Nucleus accumbens (tissue), 56 donors: Measurements from ENCODE around the gene ZNRF2.
"Not testable (repeated sequence)": the region's sequence is repeated elsewhere in the genome, so short reads cannot be mapped to it uniquely, and the experiment has no call there.

ENCODE experiments used
- DNase-seq, 56 donors: peaks; one replicate each; lab custom pipeline; 2025; lab: John Stamatoyannopoulos, UW

Gene ZNRF2

DNA sequence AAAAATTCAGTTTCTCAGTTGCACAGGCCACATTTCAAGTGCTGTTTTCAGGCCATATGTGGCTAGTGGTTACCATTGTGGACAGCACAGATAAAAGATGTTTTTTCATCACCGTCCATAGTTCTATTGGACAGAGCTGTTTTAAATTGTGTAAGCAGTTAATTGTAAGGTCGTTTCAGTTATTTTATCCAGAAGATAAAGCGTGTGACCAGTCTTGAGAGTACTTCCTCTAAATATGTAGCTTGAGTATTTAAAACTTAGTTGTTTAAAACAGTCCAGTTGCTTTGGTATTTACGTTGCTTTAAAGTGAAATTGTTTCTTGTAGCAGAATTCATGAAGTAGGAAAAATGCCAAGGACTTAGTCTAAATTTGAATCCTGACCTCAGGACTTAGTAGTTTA, 66.9 kb downstream of the ZNRF2 start:
- no peak for DNase-seq

DNA sequence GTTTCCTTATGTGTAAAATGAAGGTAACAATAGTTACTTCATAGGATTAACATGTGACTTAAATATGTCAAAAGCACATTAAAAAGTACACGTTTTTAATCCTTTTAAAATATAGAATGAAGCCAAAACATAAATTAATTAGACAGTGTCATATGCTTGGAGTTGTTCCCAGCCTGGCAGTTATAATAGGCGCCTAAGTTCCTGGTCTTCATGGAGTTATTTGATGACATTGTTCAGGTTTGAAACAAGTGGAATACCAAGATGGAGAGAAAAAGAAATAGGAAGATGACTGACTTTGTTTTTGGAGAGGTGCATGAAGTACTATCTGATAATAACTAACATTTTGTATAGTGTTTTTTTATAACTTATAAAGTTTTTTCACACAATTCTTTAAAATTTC, 67.3 kb downstream of the ZNRF2 start:
- DNase-seq: no peak

GRCh38 chr7:30352169-30352568, 67.8 kb downstream of the ZNRF2 start:
- no peak for DNase-seq

- DNase-seq: no peak
Observed at GRCh38 chr7:30353532-30353931, 69.1 kb downstream of the ZNRF2 start.

GRCh38 chr7:30353932-30354607, 69.7 kb downstream of the ZNRF2 start:
- no peak for DNase-seq

GRCh38 chr7:30354791-30355190, 70.4 kb downstream of the ZNRF2 start:
- DNase-seq: no peak

DNA sequence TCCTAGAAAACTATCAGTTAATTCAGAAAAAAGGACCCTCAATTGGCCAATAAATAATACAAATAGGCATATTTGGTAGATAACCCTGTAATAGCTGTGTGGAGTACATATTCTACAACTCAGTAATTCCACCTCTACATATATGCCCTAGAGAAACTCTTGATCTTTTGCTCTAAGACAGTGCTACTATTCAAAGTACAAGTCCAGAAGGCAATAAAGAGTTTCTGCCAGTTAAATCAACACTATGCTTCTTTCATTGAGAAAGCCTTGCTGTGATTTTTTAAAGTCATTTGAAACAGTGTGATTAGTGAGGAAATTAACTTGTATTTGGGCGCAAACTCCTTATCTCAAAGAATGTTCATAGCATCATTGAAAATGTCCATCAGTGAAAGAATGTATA, 75.6 kb downstream of the ZNRF2 start:
- DNase-seq: no peak

- DNase-seq: no peak
Observed at GRCh38 chr7:30363778-30364563, 79.6 kb downstream of the ZNRF2 start.

GRCh38 chr7:30364773-30365172, 80.4 kb downstream of the ZNRF2 start:
- no peak for DNase-seq

DNA sequence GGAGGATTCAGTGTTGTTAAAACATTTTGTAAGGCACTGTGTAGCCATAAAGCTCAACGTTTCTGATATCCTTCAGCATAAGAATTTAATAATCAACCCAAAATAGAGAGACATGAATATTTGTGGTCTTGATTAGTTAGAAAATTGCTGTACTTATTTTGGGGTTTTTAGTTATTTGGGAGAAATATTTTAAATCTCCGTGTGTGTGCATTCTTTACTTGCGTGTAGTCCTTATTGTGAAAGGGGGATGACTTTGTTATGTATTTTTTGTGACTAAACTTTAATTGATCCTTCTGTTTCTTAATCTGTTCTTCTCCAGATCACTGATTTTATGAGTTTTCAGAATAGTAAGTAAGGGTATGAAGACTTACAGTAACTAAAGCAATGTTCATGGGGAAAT, 81.2 kb downstream of the ZNRF2 start:
- DNase-seq: no peak

DNA sequence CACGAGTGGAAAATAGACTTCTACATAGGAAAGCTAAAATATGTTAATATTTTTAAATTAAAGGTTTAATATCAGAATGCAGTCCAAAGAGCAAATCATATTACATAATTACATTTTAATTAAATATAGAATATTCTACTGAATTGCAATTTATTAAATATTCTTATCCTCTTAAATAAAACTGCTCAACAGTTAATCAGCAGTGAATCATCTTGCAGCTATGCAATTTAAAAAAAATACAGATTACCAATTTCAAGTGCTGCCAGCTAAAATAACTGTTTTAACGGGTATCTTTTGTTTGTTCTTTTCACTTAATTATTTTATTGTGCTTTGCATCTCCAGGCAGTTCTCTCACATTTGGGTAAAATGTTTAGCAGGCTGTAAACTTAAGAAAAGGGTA, 82.2 kb downstream of the ZNRF2 start:
- no peak for DNase-seq

DNA sequence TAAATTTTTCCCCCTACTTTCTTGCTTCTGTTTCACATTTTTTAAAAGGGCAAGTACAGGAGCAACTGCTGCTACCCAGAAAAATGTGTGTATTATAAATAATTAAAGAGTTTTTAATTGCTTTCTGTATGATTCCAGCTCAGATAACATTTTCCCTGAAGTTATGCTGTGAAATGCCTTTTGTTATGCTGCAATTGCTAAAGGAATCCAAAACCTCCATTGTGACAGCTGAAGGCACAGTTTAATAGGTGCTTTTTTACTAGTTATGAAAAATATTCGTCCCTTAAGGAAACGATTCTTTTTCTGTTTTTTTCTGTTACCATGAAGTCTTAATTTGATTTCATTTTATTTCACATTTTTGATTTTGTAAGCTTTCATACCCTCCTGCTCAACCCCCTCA, 83.2 kb downstream of the ZNRF2 start:
- DNase-seq: no peak

DNA sequence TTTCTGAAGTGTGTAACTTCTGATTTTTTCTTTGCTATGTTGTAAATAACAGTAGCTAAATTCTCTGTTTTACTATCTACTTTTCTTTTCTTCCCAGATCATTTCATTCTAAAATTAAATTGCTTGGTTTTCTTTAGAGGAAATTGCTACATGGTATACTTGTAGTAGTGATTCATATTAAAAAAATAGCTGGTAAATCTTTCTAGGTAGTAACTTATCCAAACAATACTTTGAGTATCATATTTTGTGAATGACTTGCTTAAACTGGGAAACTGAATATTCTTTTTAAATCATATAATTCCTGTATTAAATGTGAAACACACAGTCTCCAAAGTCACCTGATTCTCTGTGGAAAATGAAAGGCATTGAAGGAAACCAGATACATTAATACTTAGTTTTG, 85.5 kb downstream of the ZNRF2 start:
- DNase-seq: no peak

DNA sequence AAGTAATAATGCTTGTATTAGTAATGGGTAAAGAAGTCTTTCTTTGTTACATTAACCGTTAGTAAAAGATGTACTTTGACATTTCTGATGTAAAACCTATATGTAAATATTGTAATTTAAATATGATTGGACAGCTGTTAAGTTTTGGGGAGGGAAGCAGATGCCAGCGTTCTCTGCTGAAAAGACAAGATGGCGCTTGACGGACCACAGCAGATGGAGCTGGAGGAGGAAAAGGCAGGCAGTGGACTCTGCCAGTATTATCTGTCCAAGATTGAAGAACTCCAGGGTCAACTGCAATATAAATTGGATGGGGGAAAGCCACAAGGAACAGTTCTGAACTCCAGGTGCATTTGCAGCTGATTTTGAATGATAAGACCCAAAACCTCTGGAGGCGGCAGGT, 86.9 kb downstream of the ZNRF2 start:
- no peak for DNase-seq

- no peak for DNase-seq
Observed at GRCh38 chr7:30378275-30378674, 93.9 kb downstream of the ZNRF2 start.

- no peak for DNase-seq
Observed at GRCh38 chr7:30379131-30379530, 94.7 kb downstream of the ZNRF2 start.

- DNase-seq: no peak
Observed at GRCh38 chr7:30379741-30380140, 95.3 kb downstream of the ZNRF2 start.

GRCh38 chr7:30380294-30380693, 95.9 kb downstream of the ZNRF2 start:
- no peak for DNase-seq

GRCh38 chr7:30380824-30381223, 96.4 kb downstream of the ZNRF2 start:
- not testable (repeated sequence) for DNase-seq

GRCh38 chr7:30382607-30383006, 98.2 kb downstream of the ZNRF2 start:
- DNase-seq: no peak

- no peak for DNase-seq
Observed at GRCh38 chr7:30389791-30390190, 105.4 kb downstream of the ZNRF2 start.
